PC-9 (cell line): ENCODE results near the gene GAPDHS.

ENCODE experiments used
- EZH2 ChIP-seq: fragments of 200-600 bp; sonication (generic); IDR thresholded peaks from 2 replicates; pipeline ENCODE4 v1.8.0; 2017; ENCODE audit warnings: antibody characterized with exemption, low read depth
- TF ChIP-seq, protein P1 (sequence below): fragments of 200-600 bp; sonication (generic); conservative IDR thresholded peaks from 2 replicates; pipeline ENCODE4 v1.6.1; 2017; ENCODE audit warnings: mixed run types, antibody characterized with exemption, mild to moderate bottlenecking, moderate library complexity

DNA sequence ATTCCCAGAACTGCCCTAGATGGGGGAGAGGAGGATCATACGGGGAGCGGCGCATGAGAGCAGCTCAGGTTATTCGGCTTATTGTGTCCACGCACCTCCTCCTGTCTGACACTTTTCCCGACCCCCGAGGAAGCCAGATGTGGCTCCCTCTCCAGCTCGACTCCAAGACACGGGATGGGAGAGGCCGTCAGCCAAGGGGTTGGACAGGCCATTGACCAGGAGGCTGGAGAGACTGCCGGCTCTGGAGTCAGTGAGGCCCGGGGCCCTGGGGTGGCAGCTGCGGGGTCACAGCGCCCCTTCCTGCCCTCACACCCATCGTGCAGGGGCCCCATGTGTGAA, 22.7 kb upstream of the GAPDHS start:
- TF ChIP-seq, protein P1, sequence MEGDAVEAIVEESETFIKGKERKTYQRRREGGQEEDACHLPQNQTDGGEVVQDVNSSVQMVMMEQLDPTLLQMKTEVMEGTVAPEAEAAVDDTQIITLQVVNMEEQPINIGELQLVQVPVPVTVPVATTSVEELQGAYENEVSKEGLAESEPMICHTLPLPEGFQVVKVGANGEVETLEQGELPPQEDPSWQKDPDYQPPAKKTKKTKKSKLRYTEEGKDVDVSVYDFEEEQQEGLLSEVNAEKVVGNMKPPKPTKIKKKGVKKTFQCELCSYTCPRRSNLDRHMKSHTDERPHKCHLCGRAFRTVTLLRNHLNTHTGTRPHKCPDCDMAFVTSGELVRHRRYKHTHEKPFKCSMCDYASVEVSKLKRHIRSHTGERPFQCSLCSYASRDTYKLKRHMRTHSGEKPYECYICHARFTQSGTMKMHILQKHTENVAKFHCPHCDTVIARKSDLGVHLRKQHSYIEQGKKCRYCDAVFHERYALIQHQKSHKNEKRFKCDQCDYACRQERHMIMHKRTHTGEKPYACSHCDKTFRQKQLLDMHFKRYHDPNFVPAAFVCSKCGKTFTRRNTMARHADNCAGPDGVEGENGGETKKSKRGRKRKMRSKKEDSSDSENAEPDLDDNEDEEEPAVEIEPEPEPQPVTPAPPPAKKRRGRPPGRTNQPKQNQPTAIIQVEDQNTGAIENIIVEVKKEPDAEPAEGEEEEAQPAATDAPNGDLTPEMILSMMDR: peak; percentile 24; the same call in 1 of the 2 replicates
- no peak for TF ChIP-seq EZH2
